ENCODE data around the gene SULT6B1. TPM values are rescaled to one million over a fixed set of nuclear protein-coding genes. Genes with fewer than 3 reads are reported as not detected.

Gene SULT6B1
- total RNA-seq, 1 donor from 2014 or later, result not detected

- DNase-seq (ENCODE audit: low spot score), result peak; percentile 92
- intact Hi-C loops (cut with DNase I), result no loop called here
Measured at GRCh38 chr2:37156857-37157714, 31.4 kb downstream of the SULT6B1 start, which contains the start of gene EIF2AK2. Gene EIF2AK2 (minus strand): TSS chr2:37156980. CDS start chr2:37147806, 9,174 bp downstream.

- intact Hi-C loops (cut with DNase I), result no loop called here
- no peak for DNase-seq (ENCODE audit: low spot score)
Measured at GRCh38 chr2:37156071-37156856, 32.2 kb downstream of the SULT6B1 start.

GRCh38 chr2:37154785-37155184 lies 33.7 kb downstream of the SULT6B1 start:
- no peak for DNase-seq (ENCODE audit: low spot score)
- intact Hi-C loops (cut with DNase I), result no loop called here

GRCh38 chr2:37153224-37153623 lies 35.2 kb downstream of the SULT6B1 start:
- no peak for DNase-seq (ENCODE audit: low spot score)
- intact Hi-C loops (cut with DNase I), result no loop called here

- no peak for DNase-seq (ENCODE audit: low spot score)
- intact Hi-C loops (cut with DNase I), result no loop called here
Measured at GRCh38 chr2:37149626-37150322, 38.7 kb downstream of the SULT6B1 start.

GRCh38 chr2:37148325-37148724 lies 40.1 kb downstream of the SULT6B1 start:
- intact Hi-C loops (cut with DNase I), result no loop called here

GRCh38 chr2:37146062-37146461 lies 42.4 kb downstream of the SULT6B1 start:
- intact Hi-C loops (cut with DNase I), result no loop called here

More at GRCh38 chr2:37148325-37148724, 40.1 kb downstream of the SULT6B1 start:
- DNase-seq (ENCODE audit: low spot score), result no peak

GRCh38 chr2:37143974-37144373 lies 44.5 kb downstream of the SULT6B1 start:
- intact Hi-C loops (cut with DNase I), result no loop called here
- DNase-seq (ENCODE audit: low spot score), result no peak

More at GRCh38 chr2:37146062-37146461, 42.4 kb downstream of the SULT6B1 start:
- no peak for DNase-seq (ENCODE audit: low spot score)

GRCh38 chr2:37142546-37142945 lies 45.9 kb downstream of the SULT6B1 start:
- intact Hi-C loops (cut with DNase I), result no loop called here
- no peak for DNase-seq (ENCODE audit: low spot score)

- intact Hi-C loops (cut with DNase I), result no loop called here
- DNase-seq (ENCODE audit: low spot score), result no peak
Measured at GRCh38 chr2:37132914-37133313, 55.6 kb downstream of the SULT6B1 start.

- no peak for DNase-seq (ENCODE audit: low spot score)
- intact Hi-C loops (cut with DNase I), result no loop called here
Measured at GRCh38 chr2:37125416-37125815, 63.1 kb downstream of the SULT6B1 start.

- intact Hi-C loops (cut with DNase I), result no loop called here
- no peak for DNase-seq (ENCODE audit: low spot score)
Measured at GRCh38 chr2:37119157-37119556, 69.3 kb downstream of the SULT6B1 start.

Other genes starting within 250 kb of the SULT6B1 start
- 78.0 TPM for gene STRN, start 222.1 kb downstream of the SULT6B1 start, total RNA-seq
- 16.8 TPM for gene HEATR5B, start 104.3 kb downstream of the SULT6B1 start, total RNA-seq
- 6.7 TPM for gene GPATCH11, start 104.2 kb downstream of the SULT6B1 start, total RNA-seq
- gene EIF2AK2, start 31.7 kb downstream of the SULT6B1 start, total RNA-seq, result 17.9 TPM
- gene CEBPZOS, start 7.8 kb upstream of the SULT6B1 start, total RNA-seq, result 49.1 TPM
- 31.4 TPM for gene CEBPZ, start 42.9 kb upstream of the SULT6B1 start, total RNA-seq
- 24.2 TPM for gene NDUFAF7, start 43.0 kb upstream of the SULT6B1 start, total RNA-seq
- gene PRKD3, start 136.2 kb upstream of the SULT6B1 start, total RNA-seq, result 13.5 TPM
- gene QPCT, start 156.0 kb upstream of the SULT6B1 start, total RNA-seq, result 5.2 TPM

All from cardiac septum (tissue), 1 donor.